GM23338 (cell line): ENCODE data around the gene USP49.

ENCODE experiments used
- CREB1 ChIP-seq: fragments of 250-450 bp; sonication (Bioruptor Pico); IDR thresholded peaks from 2 replicates; pipeline ENCODE4 v1.5.0; 2020; ENCODE audit warnings: low read depth, mild to moderate bottlenecking, moderate library complexity
- EZH2phosphoT487 ChIP-seq: fragments of 200-600 bp; sonication (generic); IDR thresholded peaks from one replicate; pipeline ENCODE4 v1.8.1; 2018; ENCODE audit warnings: antibody characterized with exemption; ENCODE audit not compliant: unreplicated experiment
- POLR2AphosphoS5 ChIP-seq: IDR thresholded peaks from 2 replicates; pipeline ENCODE4 v1.6.1; 2016; ENCODE audit warnings: antibody characterized with exemption, low read depth
- TF ChIP-seq, protein P1 (sequence below), 2 experiments: fragments of 200-600 bp in 1 of 2; sonication (generic) in 1 of 2; conservative IDR thresholded peaks; 2 replicates each; pipeline versions ENCODE4 v1.5.1 to v1.6.1; 2016 to 2017; ENCODE audit warnings: antibody characterized with exemption in 2 of 2, low read depth in 2 of 2, mild to moderate bottlenecking in 2 of 2, moderate library complexity in 1 of 2
- TF ChIP-seq, protein P2 (sequence below): IDR thresholded peaks from one replicate; pipeline ENCODE4 v1.6.1; 2018; ENCODE audit warnings: antibody characterized with exemption; ENCODE audit not compliant: unreplicated experiment

DNA sequence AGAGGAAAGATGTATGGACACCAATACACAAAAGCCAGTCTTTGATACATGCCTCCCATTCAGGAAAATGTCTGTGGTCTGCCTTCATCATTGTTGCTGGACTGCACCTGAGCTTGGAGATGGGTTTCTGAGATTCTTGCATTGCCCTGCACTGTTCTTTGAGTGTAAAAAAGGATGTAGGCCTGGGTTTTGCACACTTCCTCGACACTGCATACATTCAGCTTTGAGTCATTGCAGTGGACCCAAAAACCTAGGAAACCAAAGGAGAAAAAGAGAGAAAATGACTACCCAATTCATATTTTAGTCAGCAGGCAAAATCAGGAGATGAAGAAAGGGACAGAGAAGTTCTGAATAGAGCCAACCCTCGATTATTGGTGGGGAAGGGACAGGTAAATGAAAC, 98.7 kb downstream of the USP49 start:
- TF ChIP-seq, protein P1, sequence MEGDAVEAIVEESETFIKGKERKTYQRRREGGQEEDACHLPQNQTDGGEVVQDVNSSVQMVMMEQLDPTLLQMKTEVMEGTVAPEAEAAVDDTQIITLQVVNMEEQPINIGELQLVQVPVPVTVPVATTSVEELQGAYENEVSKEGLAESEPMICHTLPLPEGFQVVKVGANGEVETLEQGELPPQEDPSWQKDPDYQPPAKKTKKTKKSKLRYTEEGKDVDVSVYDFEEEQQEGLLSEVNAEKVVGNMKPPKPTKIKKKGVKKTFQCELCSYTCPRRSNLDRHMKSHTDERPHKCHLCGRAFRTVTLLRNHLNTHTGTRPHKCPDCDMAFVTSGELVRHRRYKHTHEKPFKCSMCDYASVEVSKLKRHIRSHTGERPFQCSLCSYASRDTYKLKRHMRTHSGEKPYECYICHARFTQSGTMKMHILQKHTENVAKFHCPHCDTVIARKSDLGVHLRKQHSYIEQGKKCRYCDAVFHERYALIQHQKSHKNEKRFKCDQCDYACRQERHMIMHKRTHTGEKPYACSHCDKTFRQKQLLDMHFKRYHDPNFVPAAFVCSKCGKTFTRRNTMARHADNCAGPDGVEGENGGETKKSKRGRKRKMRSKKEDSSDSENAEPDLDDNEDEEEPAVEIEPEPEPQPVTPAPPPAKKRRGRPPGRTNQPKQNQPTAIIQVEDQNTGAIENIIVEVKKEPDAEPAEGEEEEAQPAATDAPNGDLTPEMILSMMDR (conservative IDR thresholded peaks at IDR 0.05; ENCODE audit: low read depth in 2 of 2), result no peak
- no peak for TF ChIP-seq POLR2AphosphoS5
- TF ChIP-seq EZH2phosphoT487, result no peak
- no peak for TF ChIP-seq CREB1 (CRISPR knock-in tag)
- TF ChIP-seq, protein P2, sequence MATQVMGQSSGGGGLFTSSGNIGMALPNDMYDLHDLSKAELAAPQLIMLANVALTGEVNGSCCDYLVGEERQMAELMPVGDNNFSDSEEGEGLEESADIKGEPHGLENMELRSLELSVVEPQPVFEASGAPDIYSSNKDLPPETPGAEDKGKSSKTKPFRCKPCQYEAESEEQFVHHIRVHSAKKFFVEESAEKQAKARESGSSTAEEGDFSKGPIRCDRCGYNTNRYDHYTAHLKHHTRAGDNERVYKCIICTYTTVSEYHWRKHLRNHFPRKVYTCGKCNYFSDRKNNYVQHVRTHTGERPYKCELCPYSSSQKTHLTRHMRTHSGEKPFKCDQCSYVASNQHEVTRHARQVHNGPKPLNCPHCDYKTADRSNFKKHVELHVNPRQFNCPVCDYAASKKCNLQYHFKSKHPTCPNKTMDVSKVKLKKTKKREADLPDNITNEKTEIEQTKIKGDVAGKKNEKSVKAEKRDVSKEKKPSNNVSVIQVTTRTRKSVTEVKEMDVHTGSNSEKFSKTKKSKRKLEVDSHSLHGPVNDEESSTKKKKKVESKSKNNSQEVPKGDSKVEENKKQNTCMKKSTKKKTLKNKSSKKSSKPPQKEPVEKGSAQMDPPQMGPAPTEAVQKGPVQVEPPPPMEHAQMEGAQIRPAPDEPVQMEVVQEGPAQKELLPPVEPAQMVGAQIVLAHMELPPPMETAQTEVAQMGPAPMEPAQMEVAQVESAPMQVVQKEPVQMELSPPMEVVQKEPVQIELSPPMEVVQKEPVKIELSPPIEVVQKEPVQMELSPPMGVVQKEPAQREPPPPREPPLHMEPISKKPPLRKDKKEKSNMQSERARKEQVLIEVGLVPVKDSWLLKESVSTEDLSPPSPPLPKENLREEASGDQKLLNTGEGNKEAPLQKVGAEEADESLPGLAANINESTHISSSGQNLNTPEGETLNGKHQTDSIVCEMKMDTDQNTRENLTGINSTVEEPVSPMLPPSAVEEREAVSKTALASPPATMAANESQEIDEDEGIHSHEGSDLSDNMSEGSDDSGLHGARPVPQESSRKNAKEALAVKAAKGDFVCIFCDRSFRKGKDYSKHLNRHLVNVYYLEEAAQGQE, result no peak
